ENCODE measurements around the gene GABPB2. TPM values are rescaled to one million over a fixed set of nuclear protein-coding genes. Genes with fewer than 3 reads are reported as not detected.
"Not testable (repeated sequence)": the region's sequence is repeated elsewhere in the genome, so short reads cannot be mapped to it uniquely, and the experiment has no call there.

GABPB2 gene
- total and polyA plus RNA-seq, 3 donors from 2014 or later = 43.1 to 50.2 (median 45.3) TPM

- 80 to 89% methylated on average over 4 of the region's 4 CpGs for WGBS, 2 donors
- TF ChIP-seq CTCF (IDR thresholded peaks at IDR 0.05) = no peak
- no peak for TF ChIP-seq POLR2A (IDR thresholded peaks at IDR 0.05)
Observed at GRCh38 chr1:151067185-151067584, 3.4 kb upstream of the GABPB2 start.

GRCh38 chr1:151069103-151069486 lies 1.5 kb upstream of the GABPB2 start:
- DNase-seq = no peak
- no peaks in the 10 kb centered on the region for H3K9me3 ChIP-seq
- WGBS, 2 donors = 49 to 63% methylated on average over 5 of the region's 5 CpGs
- peak overlapping the region in 1 of 2 donors; percentile 92 for H3K4me3 ChIP-seq
- peaks cover 7% of the 10 kb centered on the region for H3K4me1 ChIP-seq
- H3K27me3 ChIP-seq = no peaks in the 10 kb centered on the region
- no peak for TF ChIP-seq CTCF (IDR thresholded peaks at IDR 0.05)
- no peak for TF ChIP-seq POLR2A (IDR thresholded peaks at IDR 0.05)
- no peaks in the 10 kb centered on the region for H3K36me3 ChIP-seq (ENCODE audit: low read depth, missing control alignments)
- no peak overlapping the region for H3K27ac ChIP-seq
- intact Hi-C loops (cut with DNase I; ENCODE audit: low total_unique reads) = no loop called here

More at GRCh38 chr1:151067185-151067584, 3.4 kb upstream of the GABPB2 start:
- Histone ChIP-seq H3K4me1 (peaks cover 7% of the 10 kb centered on the region), H3K9me3 (no peaks in the 10 kb centered on the region), H3K36me3 (ENCODE audit: low read depth, missing control alignments) (no peaks in the 10 kb centered on the region), H3K27ac (no peak overlapping the region), H3K4me3 (no peak overlapping the region), H3K27me3 (no peaks in the 10 kb centered on the region)
- no peak for DNase-seq
- intact Hi-C loops (cut with DNase I; ENCODE audit: low total_unique reads) = no loop called here

- Histone ChIP-seq H3K4me1 (peaks cover 7% of the 10 kb centered on the region), H3K27me3 (no peaks in the 10 kb centered on the region), H3K27ac (no peak overlapping the region), H3K4me3 (no peak overlapping the region), H3K9me3 (no peaks in the 10 kb centered on the region), H3K36me3 (ENCODE audit: low read depth, missing control alignments) (no peaks in the 10 kb centered on the region)
- DNase-seq = no peak
- WGBS, 2 donors = 57 to 64% methylated on average over 12 to 13 of the region's 13 CpGs
- TF ChIP-seq POLR2A (IDR thresholded peaks at IDR 0.05) (no peak), CTCF (IDR thresholded peaks at IDR 0.05) (peak in 1 of 3 experiments; percentile 3)
- intact Hi-C loops (cut with DNase I; ENCODE audit: low total_unique reads) = no loop called here
Observed at GRCh38 chr1:151072224-151072623, 1.7 kb downstream of the GABPB2 start.

- H3K27ac ChIP-seq = no peak overlapping the region
- no peak for DNase-seq
- intact Hi-C loops (cut with DNase I; ENCODE audit: low total_unique reads) = no loop called here
- H3K36me3 ChIP-seq (ENCODE audit: low read depth, missing control alignments) = no peaks in the 10 kb centered on the region
- 81 to 85% methylated on average over 4 of the region's 4 CpGs for WGBS, 2 donors
- no peaks in the 10 kb centered on the region for H3K4me1 ChIP-seq
- TF ChIP-seq CTCF (IDR thresholded peaks at IDR 0.05) (no peak), POLR2A (IDR thresholded peaks at IDR 0.05) (no peak)
- no peaks in the 10 kb centered on the region for H3K27me3 ChIP-seq
- H3K9me3 ChIP-seq = no peaks in the 10 kb centered on the region
- no peak overlapping the region for H3K4me3 ChIP-seq
Observed at GRCh38 chr1:151085953-151086559, 15.5 kb downstream of the GABPB2 start.

- H3K9me3 ChIP-seq; DNase-seq; H3K27me3 ChIP-seq; intact Hi-C loops (cut with DNase I; ENCODE audit: low total_unique reads); H3K4me1 ChIP-seq; H3K4me3 ChIP-seq; H3K36me3 ChIP-seq (ENCODE audit: low read depth, missing control alignments); H3K27ac ChIP-seq: not testable (repeated sequence)
- WGBS, 2 donors = 84 to 90% methylated on average over 6 of the region's 6 CpGs
Observed at GRCh38 chr1:151097426-151097825, 26.9 kb downstream of the GABPB2 start.
